ENCODE results near the gene NOB1. TPM values are rescaled to one million over a fixed set of nuclear protein-coding genes. Genes with fewer than 3 reads are reported as not detected.

The NOB1 gene
- total RNA-seq, 2 donors from 2014 or later: 32.1 to 36.8 TPM

DNA sequence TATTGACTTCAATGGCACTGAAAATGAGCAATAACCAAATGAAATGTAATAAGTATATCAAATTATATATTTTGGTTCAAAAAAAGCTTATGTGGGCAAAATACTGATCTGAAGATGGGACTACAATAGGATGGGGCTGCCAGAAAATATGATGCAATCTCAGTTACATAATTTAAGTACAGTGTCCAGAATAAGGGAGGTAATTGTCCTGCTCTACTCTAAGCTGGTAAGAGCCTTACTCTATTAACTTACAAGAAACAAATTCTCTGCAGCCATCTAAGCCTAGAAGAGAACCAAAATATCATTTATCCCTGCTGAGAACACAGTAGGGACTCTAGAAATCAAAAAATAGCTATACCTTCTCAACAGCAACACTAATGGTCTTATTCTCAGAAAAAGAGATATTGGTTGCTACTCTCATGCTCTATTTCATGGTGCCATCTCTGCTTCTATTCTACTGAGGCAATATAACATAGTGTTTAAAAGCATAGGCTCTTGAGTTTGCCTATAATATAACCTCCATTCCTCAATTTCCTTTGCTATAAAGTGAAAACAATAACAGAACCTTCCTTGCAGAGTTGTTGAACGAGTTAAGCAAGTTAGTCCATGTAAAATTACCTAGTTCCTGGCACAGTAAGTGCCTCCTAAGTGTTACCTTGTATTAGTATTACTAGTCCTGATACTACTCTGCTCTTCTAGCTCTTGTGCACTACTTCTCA lies 48.3 kb downstream of the NOB1 start:
- Mint-ChIP-seq H3K36me3 (ENCODE audit: low read depth) (no peaks in the 10 kb centered on the region), H3K4me3 (no peak overlapping the region), H3K4me1 (peaks cover 4% of the 10 kb centered on the region), H3K27ac (no peak overlapping the region), H3K27me3 (no peaks in the 10 kb centered on the region)
- DNase-seq (no peak), ATAC-seq (no peak)
- no peaks in the 10 kb centered on the region for H3K9me3 ChIP-seq (ENCODE audit: control insufficient read depth, low read length, poor library complexity, severe bottlenecking)

DNA sequence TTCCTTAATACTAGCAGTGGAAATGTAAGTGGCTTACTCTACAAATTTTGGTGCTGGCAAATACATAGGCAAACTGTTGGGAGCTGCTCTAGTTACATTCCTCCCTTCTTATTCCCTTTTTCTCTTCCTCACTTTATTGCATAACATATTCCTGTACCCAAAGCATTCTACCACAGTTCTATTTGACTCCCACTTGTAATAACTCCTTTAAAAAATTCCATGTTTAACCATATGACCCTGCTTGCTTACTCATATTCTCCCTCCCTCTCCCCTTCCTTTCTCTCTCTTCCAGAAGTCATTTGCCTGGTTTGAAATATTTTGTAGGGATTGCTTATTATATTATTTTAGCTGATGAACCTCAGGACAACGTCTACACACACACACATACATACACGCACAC lies 51.1 kb downstream of the NOB1 start:
- Mint-ChIP-seq H3K27me3 (no peaks in the 10 kb centered on the region), H3K4me1 (no peaks in the 10 kb centered on the region), H3K27ac (no peak overlapping the region), H3K36me3 (ENCODE audit: low read depth) (no peaks in the 10 kb centered on the region), H3K4me3 (no peak overlapping the region)
- no peaks in the 10 kb centered on the region for H3K9me3 ChIP-seq (ENCODE audit: control insufficient read depth, low read length, poor library complexity, severe bottlenecking)
- ATAC-seq (no peak), DNase-seq (no peak)

DNA sequence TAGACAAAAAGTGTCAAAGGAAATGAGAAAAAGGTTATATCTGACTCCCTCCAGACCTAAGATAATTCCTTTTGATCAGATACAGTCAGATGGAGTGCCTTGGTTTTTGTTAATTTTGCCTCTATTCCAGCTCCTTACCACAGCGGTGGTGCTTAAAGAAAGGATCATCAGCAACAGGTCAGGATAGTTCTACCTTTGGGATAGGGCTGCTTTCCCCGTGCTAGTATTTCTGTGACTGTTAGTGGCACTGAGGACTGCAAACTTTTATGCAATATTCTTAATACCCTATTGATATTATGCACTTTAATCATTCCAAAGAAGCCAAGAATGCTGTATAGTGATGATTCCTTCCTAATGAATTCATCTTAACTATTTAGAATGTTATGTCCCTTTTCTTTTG lies 52.9 kb downstream of the NOB1 start:
- DNase-seq (no peak), ATAC-seq (no peak)
- no peaks in the 10 kb centered on the region for H3K36me3 Mint-ChIP-seq (ENCODE audit: low read depth)
- no peak overlapping the region for H3K27ac Mint-ChIP-seq
- no peaks in the 10 kb centered on the region for H3K9me3 ChIP-seq (ENCODE audit: control insufficient read depth, low read length, poor library complexity, severe bottlenecking)
- no peaks in the 10 kb centered on the region for H3K4me1 Mint-ChIP-seq
- no peaks in the 10 kb centered on the region for H3K27me3 Mint-ChIP-seq
- no peak overlapping the region for H3K4me3 Mint-ChIP-seq

DNA sequence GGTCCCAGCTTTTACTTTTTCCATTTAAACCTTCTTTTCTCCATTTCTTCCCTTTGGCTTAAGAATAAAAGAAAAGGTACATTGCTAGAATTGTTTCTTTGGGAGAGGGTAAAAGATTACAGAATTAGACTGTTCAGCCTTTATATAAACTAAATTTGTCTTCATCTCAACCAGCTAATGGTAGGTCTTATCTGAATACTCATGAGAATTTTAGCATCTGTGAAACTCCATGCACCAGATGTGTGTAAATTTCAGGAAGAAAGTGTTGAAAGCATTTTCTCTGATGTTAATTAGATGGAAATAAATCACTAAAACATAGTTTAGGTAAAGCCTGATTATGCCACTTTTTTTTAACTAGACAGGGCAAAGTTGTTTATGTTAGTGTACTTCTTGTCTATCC lies 53.3 kb downstream of the NOB1 start:
- ATAC-seq (no peak), DNase-seq (no peak)
- H3K4me1 Mint-ChIP-seq: no peaks in the 10 kb centered on the region
- no peaks in the 10 kb centered on the region for H3K27me3 Mint-ChIP-seq
- H3K4me3 Mint-ChIP-seq: no peak overlapping the region
- no peak overlapping the region for H3K27ac Mint-ChIP-seq
- H3K36me3 Mint-ChIP-seq (ENCODE audit: low read depth): no peaks in the 10 kb centered on the region
- H3K9me3 ChIP-seq (ENCODE audit: control insufficient read depth, low read length, poor library complexity, severe bottlenecking): no peaks in the 10 kb centered on the region

DNA sequence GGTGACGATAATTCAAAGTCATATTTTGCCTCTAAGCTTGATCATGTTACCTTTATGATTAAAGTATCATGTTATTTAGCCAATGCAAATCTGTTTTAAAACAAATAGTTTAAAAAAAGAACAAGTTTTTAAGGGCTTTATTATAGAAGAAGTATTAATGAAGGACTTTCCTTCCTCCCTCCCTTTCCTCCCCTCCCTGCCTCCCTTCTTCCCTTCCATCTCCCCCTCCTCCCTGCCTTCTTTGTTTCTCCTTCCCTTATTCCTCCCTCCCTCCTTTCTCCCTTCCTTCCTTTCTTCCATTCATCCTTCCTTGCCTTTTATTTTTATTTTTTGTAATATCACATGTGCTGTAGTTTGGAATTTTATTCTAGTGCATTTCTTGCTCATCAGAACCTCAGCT lies 54.8 kb downstream of the NOB1 start:
- DNase-seq (no peak), ATAC-seq (no peak)
- no peaks in the 10 kb centered on the region for H3K9me3 ChIP-seq (ENCODE audit: control insufficient read depth, low read length, poor library complexity, severe bottlenecking)
- H3K27ac Mint-ChIP-seq: peak overlapping the region; percentile 62
- H3K27me3 Mint-ChIP-seq: no peaks in the 10 kb centered on the region
- H3K4me3 Mint-ChIP-seq: no peak overlapping the region
- no peaks in the 10 kb centered on the region for H3K4me1 Mint-ChIP-seq
- no peaks in the 10 kb centered on the region for H3K36me3 Mint-ChIP-seq (ENCODE audit: low read depth)

DNA sequence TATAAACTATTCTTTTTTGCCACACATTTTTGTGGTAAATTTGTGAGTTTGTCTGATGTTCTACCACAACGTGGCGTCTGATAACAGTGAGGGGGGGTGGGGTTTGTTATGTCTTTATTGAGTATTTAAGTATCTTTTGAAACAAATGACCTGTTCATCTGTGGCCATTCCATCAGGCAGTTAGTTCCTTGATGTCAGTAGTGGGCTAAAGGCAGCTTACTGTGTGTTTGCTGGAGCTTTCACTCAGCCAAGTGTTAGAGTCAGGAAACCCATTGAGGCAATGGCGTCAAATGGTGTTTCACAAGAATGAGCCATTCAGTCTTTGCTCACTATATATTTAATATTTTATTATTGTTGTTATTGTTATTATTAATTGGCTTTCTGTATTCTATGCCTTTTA lies 56.3 kb downstream of the NOB1 start:
- Mint-ChIP-seq H3K27ac (no peak overlapping the region), H3K4me3 (no peak overlapping the region), H3K4me1 (peaks cover 2% of the 10 kb centered on the region), H3K36me3 (ENCODE audit: low read depth) (peaks cover 6% of the 10 kb centered on the region), H3K27me3 (no peaks in the 10 kb centered on the region)
- no peak for ATAC-seq
- H3K9me3 ChIP-seq (ENCODE audit: control insufficient read depth, low read length, poor library complexity, severe bottlenecking): no peaks in the 10 kb centered on the region
- DNase-seq: no peak

DNA sequence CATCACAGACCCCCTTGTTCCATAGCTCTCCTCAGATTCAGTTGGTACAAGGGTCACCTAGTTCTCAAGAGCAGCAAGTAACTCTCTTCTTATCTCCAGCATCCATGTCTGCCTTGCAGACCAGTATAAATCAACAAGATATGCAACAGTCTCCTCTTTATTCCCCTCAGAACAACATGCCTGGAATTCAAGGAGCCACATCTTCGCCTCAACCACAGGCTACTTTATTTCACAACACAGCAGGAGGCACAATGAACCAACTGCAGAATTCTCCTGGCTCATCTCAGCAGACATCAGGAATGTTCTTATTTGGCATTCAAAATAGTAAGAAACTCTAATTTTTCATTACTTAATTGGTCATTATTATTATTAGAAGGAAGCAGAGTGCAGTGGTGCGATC lies 60.8 kb downstream of the NOB1 start:
- no peak for DNase-seq
- no peak overlapping the region for H3K4me3 Mint-ChIP-seq
- H3K27ac Mint-ChIP-seq: no peak overlapping the region
- no peaks in the 10 kb centered on the region for H3K27me3 Mint-ChIP-seq
- H3K9me3 ChIP-seq (ENCODE audit: control insufficient read depth, low read length, poor library complexity, severe bottlenecking): no peaks in the 10 kb centered on the region
- no peak for ATAC-seq
- peaks cover 11% of the 10 kb centered on the region for H3K4me1 Mint-ChIP-seq
- H3K36me3 Mint-ChIP-seq (ENCODE audit: low read depth): peaks cover 16% of the 10 kb centered on the region

DNA sequence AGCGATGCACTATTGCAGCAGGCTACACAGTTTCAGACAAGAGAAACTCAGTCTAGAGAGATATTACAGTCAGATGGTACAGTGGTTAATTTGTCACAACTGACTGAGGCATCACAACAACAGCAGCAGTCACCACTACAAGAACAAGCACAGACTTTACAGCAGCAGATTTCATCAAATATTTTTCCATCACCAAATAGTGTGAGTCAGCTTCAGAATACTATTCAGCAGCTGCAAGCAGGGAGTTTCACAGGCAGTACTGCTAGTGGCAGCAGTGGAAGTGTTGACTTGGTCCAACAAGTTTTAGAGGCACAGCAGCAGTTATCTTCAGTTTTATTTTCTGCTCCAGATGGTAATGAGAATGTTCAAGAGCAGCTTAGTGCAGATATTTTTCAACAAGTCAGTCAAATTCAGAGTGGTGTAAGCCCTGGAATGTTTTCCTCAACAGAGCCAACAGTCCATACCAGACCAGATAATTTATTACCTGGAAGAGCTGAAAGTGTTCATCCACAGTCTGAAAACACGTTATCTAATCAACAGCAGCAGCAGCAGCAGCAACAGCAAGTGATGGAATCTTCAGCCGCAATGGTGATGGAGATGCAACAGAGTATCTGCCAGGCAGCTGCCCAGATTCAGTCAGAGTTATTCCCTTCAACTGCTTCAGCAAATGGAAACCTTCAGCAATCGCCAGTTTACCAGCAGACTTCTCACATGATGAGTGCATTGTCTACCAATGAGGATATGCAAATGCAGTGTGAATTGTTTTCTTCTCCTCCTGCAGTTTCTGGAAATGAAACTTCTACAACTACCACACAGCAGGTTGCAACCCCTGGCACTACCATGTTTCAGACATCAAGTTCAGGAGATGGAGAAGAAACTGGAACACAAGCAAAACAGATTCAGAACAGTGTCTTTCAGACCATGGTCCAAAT lies 62.5 kb downstream of the NOB1 start:
- DNase-seq (no peak), ATAC-seq (no peak)
- Mint-ChIP-seq H3K27ac (peak overlapping the region; percentile 10), H3K27me3 (no peaks in the 10 kb centered on the region), H3K36me3 (ENCODE audit: low read depth) (peaks cover 16% of the 10 kb centered on the region), H3K4me3 (no peak overlapping the region), H3K4me1 (peaks cover 11% of the 10 kb centered on the region)
- no peaks in the 10 kb centered on the region for H3K9me3 ChIP-seq (ENCODE audit: control insufficient read depth, low read length, poor library complexity, severe bottlenecking)

Other genes with a start within 250 kb of the NOB1 start
- 10 to 100 TPM; 35.6 to 43.3 TPM for gene NFAT5, start 189.0 kb downstream of the NOB1 start, total RNA-seq
- gene NQO1, start 28.4 kb downstream of the NOB1 start, total RNA-seq: 1 to 10 TPM; 1.7 to 2.5 TPM
- 10 to 100 TPM; 60.6 to 64.9 TPM for gene WWP2, start 7.4 kb upstream of the NOB1 start, total RNA-seq
- gene CLEC18A, start 196.4 kb upstream of the NOB1 start, total RNA-seq: 1 to 10 TPM; 1.8 to 2.1 TPM

Measured in T-helper 17 cell (primary cell).